ENCODE measurements around the gene REC114.

REC114 gene

GRCh38 chr15:73558529-73558928, 115.6 kb downstream of the REC114 start:
- H3K4me3 ChIP-seq (ENCODE audit: low read depth, low read length): no peak overlapping the region
- no peak for TF ChIP-seq CTCF (IDR thresholded peaks at IDR 0.05; ENCODE audit: control insufficient read depth, extremely low read depth, insufficient read depth)
- no peak for DNase-seq (ENCODE audit: low read depth)

GRCh38 chr15:73560501-73561117, 117.6 kb downstream of the REC114 start:
- TF ChIP-seq CTCF (IDR thresholded peaks at IDR 0.05; ENCODE audit: control insufficient read depth, extremely low read depth, insufficient read depth): peak; percentile 48

GRCh38 chr15:73564255-73564654, 121.3 kb downstream of the REC114 start:
- TF ChIP-seq CTCF (IDR thresholded peaks at IDR 0.05; ENCODE audit: control insufficient read depth, extremely low read depth, insufficient read depth): no peak
- no peak for DNase-seq (ENCODE audit: low read depth)
- H3K4me3 ChIP-seq (ENCODE audit: low read depth, low read length): no peak overlapping the region

More at GRCh38 chr15:73560501-73561117, 117.6 kb downstream of the REC114 start:
- no peak overlapping the region for H3K4me3 ChIP-seq (ENCODE audit: low read depth, low read length)
- peak; percentile 71 for DNase-seq (ENCODE audit: low read depth)

GRCh38 chr15:73567020-73567419, 124.1 kb downstream of the REC114 start:
- no peak for TF ChIP-seq CTCF (IDR thresholded peaks at IDR 0.05; ENCODE audit: control insufficient read depth, extremely low read depth, insufficient read depth)
- no peak overlapping the region for H3K4me3 ChIP-seq (ENCODE audit: low read depth, low read length)
- peak; percentile 23 for DNase-seq (ENCODE audit: low read depth)

GRCh38 chr15:73568564-73569280, 125.8 kb downstream of the REC114 start:
- DNase-seq (ENCODE audit: low read depth): no peak
- H3K4me3 ChIP-seq (ENCODE audit: low read depth, low read length): no peak overlapping the region
- TF ChIP-seq CTCF (IDR thresholded peaks at IDR 0.05; ENCODE audit: control insufficient read depth, extremely low read depth, insufficient read depth): no peak

- TF ChIP-seq CTCF (IDR thresholded peaks at IDR 0.05; ENCODE audit: control insufficient read depth, extremely low read depth, insufficient read depth): no peak
- no peak for DNase-seq (ENCODE audit: low read depth)
- H3K4me3 ChIP-seq (ENCODE audit: low read depth, low read length): no peak overlapping the region
Measured at GRCh38 chr15:73569361-73569760, 126.4 kb downstream of the REC114 start.
